HepG2 (cell line): ENCODE data around the gene ATL2. TPM values are rescaled to one million over a fixed set of nuclear protein-coding genes. Genes with fewer than 3 reads are reported as not detected.
A peak's percentile ranks its signal among the peaks of the same experiment; 100 is the strongest.

Experiments used
- KDM5B ChIP-seq: sonication (generic); formaldehyde crosslinking; IDR thresholded peaks from 2 replicates; pipeline ENCODE4 v1.4.0; 2020; ENCODE audit warnings: missing genetic modification reagents, mild to moderate bottlenecking, borderline replicate concordance
- MYC ChIP-seq: sonication (generic); formaldehyde crosslinking; IDR thresholded peaks from 2 replicates; pipeline ENCODE4 v1.9.0; 2021; ENCODE audit warnings: missing genetic modification reagents, borderline replicate concordance
- NBN ChIP-seq: fragments of 450-650 bp; conservative IDR thresholded peaks from 2 replicates; pipeline ENCODE4 v1.6.1; 2017
- NFE2L2 ChIP-seq: fragments of 150-350 bp; IDR thresholded peaks from 2 replicates; pipeline ENCODE4 v1.6.1; 2014; ENCODE audit warnings: low read length
- NPAS2 ChIP-seq: sonication (generic); formaldehyde crosslinking; IDR thresholded peaks from 2 replicates; pipeline ENCODE4 v1.8.0; 2022; ENCODE audit warnings: mild to moderate bottlenecking, missing genetic modification reagents, borderline replicate concordance
- PAF1 ChIP-seq: IDR thresholded peaks from 2 replicates; pipeline ENCODE4 v1.6.1; 2016; ENCODE audit warnings: missing genetic modification reagents, missing compliant biosample characterization
- PAWR ChIP-seq: sonication (generic); formaldehyde crosslinking; IDR thresholded peaks from 2 replicates; pipeline ENCODE4 v1.4.0; 2020; ENCODE audit warnings: missing genetic modification reagents, mild to moderate bottlenecking, borderline replicate concordance
- POGZ ChIP-seq: sonication (generic); formaldehyde crosslinking; IDR thresholded peaks from 2 replicates; pipeline ENCODE4 v1.4.0; 2020; ENCODE audit warnings: mild to moderate bottlenecking, missing genetic modification reagents
- RCOR2 ChIP-seq: IDR thresholded peaks from 2 replicates; pipeline ENCODE4 v1.6.1; 2016; ENCODE audit warnings: missing biosample characterization, missing genetic modification reagents
- SP4 ChIP-seq: sonication (generic); formaldehyde crosslinking; IDR thresholded peaks from 2 replicates; pipeline ENCODE4 v1.8.1; 2023; ENCODE audit warnings: mild to moderate bottlenecking, missing genetic modification reagents
- YEATS4 ChIP-seq: sonication (generic); formaldehyde crosslinking; IDR thresholded peaks from 2 replicates; pipeline ENCODE4 v1.4.0; 2020; ENCODE audit warnings: missing genetic modification reagents, borderline replicate concordance
- ZNF17 ChIP-seq: sonication (generic); formaldehyde crosslinking; IDR thresholded peaks from 2 replicates; pipeline ENCODE4 v1.5.0; 2020; ENCODE audit warnings: mild to moderate bottlenecking, missing genetic modification reagents
- ZNF33B ChIP-seq: sonication (generic); formaldehyde crosslinking; IDR thresholded peaks from 2 replicates; pipeline ENCODE4 v1.5.1; 2020; ENCODE audit warnings: mild to moderate bottlenecking, missing genetic modification reagents
- ZNF34 ChIP-seq: sonication (generic); formaldehyde crosslinking; IDR thresholded peaks from 2 replicates; pipeline ENCODE4 v1.4.0; 2020; ENCODE audit warnings: mild to moderate bottlenecking, missing genetic modification reagents, borderline replicate concordance
- ZNF354B ChIP-seq: sonication (generic); formaldehyde crosslinking; IDR thresholded peaks from 2 replicates; pipeline ENCODE4 v1.8.0; 2022; ENCODE audit warnings: mild to moderate bottlenecking, missing genetic modification reagents
- ZNF367 ChIP-seq: sonication (generic); formaldehyde crosslinking; IDR thresholded peaks from 2 replicates; pipeline ENCODE4 v1.4.0; 2020; ENCODE audit warnings: missing genetic modification reagents, borderline replicate concordance
- ZNF460 ChIP-seq: sonication (generic); formaldehyde crosslinking; IDR thresholded peaks from 2 replicates; pipeline ENCODE4 v1.5.1; 2020; ENCODE audit warnings: missing genetic modification reagents, mild to moderate bottlenecking, borderline replicate concordance
- ZSCAN29 ChIP-seq: sonication (generic); formaldehyde crosslinking; conservative IDR thresholded peaks from 2 replicates; pipeline ENCODE4 v1.4.0; 2020; ENCODE audit warnings: mild to moderate bottlenecking, missing genetic modification reagents
- polyA plus RNA-seq, 8 experiments: library from polyadenylated mRNA; depleted of rRNA in 3 of 8; stranded (reverse) in 7 of 8; unstranded in 1 of 8; fragments of >200 nt; fragmentation: Illumina TruSeq in 4 of 8; extraction: Trizol in 4 of 8; gene quantifications; 2 replicates each; pipeline versions ENCODE4 v1.2.1 to v1.2.3, GENCODE V29; 2011 to 2016; ENCODE audit warnings: low read depth in 4 of 8, missing spikeins in 1 of 8, mixed read lengths in 1 of 8; ENCODE audit not compliant: insufficient read depth in 1 of 8
- total RNA-seq, 5 experiments: library from RNA; depleted of rRNA; stranded (reverse); fragments of >200 nt; fragmentation: Illumina TruSeq; extraction: Trizol; gene quantifications; 2 replicates each; pipeline ENCODE4 v1.2.3, GENCODE V29; 2016; ENCODE audit warnings: low read depth in 1 of 5
- TF ChIP-seq, protein P1 (sequence below): sonication (generic); formaldehyde crosslinking; conservative IDR thresholded peaks from 2 replicates; pipeline ENCODE4 v1.4.0; 2020; ENCODE audit warnings: missing genetic modification reagents
- TF ChIP-seq, protein P2 (sequence below): sonication (generic); formaldehyde crosslinking; IDR thresholded peaks from 2 replicates; pipeline ENCODE4 v1.4.0; 2020; ENCODE audit warnings: missing genetic modification reagents
- TF ChIP-seq, protein P3 (sequence below): sonication (generic); formaldehyde crosslinking; IDR thresholded peaks from 2 replicates; pipeline ENCODE4 v1.4.0; 2020; ENCODE audit warnings: missing genetic modification reagents, borderline replicate concordance
- TF ChIP-seq, protein P4 (sequence below): sonication (generic); formaldehyde crosslinking; IDR thresholded peaks from 2 replicates; pipeline ENCODE4 v1.5.0; 2020; ENCODE audit warnings: mild to moderate bottlenecking, low read depth, missing genetic modification reagents, borderline replicate concordance

ATL2 gene
- total and polyA plus RNA-seq, 2 of the 13 experiments (the other 11 are each of a cell fraction or from before 2014, with no cell fraction given): 56.5 to 119 TPM

DNA sequence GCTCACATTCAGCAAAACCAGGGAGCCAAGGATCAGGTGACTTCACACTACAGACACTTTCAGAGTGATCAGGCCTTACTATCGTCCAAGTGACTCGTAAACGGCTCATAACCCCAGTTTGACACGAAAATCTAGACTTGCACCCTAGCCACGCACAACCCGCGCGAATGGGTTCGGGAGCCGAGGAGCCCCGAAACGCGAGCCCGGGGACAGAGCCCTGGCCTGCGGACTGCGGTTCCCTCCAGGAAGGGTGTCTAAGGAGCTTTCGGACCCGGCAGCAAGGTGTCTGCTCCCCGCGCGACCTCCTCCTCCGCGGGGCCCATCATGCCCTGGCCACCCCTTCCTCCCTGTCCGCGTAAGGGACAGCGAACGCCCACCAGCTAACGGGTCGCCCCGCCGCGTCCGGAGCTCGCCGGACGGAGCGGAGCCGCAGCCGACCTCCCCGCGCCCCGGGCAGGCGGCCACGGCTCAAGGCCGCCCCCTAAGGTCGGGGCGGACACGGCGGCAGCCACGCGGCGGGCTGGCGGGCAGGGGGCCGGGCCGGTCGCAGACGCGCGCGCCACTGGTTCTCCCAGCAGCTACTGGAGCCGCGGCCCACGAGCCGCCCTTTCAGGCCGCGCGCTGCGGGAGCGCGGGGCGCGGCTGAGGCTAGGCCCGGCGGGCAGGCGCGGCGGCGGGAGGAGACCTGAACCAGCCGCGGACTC lies 575 bp downstream of the ATL2 start (continued):
- TF ChIP-seq ZNF460 (CRISPR knock-in tag): no peak
- TF ChIP-seq RCOR2 (CRISPR knock-in tag): no peak
- no peak for TF ChIP-seq SP4
- TF ChIP-seq ZNF34 (CRISPR knock-in tag): no peak; the same call in 1 of the 2 replicates
- no peak for TF ChIP-seq ZSCAN29 (CRISPR knock-in tag)
- TF ChIP-seq ZNF354B (CRISPR knock-in tag): 0 out of 2 replicates have a peak, but pooled peaks have one; percentile 37
- TF ChIP-seq PAWR (CRISPR knock-in tag): no peak; the same call in 1 of the 2 replicates
- TF ChIP-seq PAF1 (CRISPR knock-in tag): no peak
- TF ChIP-seq, protein P1, sequence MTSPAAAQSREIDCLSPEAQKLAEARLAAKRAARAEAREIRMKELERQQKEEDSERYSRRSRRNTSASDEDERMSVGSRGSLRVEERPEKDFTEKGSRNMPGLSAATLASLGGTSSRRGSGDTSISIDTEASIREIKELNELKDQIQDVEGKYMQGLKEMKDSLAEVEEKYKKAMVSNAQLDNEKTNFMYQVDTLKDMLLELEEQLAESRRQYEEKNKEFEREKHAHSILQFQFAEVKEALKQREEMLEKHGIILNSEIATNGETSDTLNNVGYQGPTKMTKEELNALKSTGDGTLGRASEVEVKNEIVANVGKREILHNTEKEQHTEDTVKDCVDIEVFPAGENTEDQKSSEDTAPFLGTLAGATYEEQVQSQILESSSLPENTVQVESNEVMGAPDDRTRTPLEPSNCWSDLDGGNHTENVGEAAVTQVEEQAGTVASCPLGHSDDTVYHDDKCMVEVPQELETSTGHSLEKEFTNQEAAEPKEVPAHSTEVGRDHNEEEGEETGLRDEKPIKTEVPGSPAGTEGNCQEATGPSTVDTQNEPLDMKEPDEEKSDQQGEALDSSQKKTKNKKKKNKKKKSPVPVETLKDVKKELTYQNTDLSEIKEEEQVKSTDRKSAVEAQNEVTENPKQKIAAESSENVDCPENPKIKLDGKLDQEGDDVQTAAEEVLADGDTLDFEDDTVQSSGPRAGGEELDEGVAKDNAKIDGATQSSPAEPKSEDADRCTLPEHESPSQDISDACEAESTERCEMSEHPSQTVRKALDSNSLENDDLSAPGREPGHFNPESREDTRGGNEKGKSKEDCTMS (CRISPR knock-in tag): no peak
- 0 out of 2 replicates have a peak, but pooled peaks have one; percentile 36 for TF ChIP-seq ZNF367 (CRISPR knock-in tag)
- TF ChIP-seq, protein P2, sequence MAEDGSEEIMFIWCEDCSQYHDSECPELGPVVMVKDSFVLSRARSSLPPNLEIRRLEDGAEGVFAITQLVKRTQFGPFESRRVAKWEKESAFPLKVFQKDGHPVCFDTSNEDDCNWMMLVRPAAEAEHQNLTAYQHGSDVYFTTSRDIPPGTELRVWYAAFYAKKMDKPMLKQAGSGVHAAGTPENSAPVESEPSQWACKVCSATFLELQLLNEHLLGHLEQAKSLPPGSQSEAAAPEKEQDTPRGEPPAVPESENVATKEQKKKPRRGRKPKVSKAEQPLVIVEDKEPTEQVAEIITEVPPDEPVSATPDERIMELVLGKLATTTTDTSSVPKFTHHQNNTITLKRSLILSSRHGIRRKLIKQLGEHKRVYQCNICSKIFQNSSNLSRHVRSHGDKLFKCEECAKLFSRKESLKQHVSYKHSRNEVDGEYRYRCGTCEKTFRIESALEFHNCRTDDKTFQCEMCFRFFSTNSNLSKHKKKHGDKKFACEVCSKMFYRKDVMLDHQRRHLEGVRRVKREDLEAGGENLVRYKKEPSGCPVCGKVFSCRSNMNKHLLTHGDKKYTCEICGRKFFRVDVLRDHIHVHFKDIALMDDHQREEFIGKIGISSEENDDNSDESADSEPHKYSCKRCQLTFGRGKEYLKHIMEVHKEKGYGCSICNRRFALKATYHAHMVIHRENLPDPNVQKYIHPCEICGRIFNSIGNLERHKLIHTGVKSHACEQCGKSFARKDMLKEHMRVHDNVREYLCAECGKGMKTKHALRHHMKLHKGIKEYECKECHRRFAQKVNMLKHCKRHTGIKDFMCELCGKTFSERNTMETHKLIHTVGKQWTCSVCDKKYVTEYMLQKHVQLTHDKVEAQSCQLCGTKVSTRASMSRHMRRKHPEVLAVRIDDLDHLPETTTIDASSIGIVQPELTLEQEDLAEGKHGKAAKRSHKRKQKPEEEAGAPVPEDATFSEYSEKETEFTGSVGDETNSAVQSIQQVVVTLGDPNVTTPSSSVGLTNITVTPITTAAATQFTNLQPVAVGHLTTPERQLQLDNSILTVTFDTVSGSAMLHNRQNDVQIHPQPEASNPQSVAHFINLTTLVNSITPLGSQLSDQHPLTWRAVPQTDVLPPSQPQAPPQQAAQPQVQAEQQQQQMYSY (CRISPR knock-in tag): peak; percentile 61; the same call in 1 of the 2 replicates
- no peak for TF ChIP-seq NFE2L2
- TF ChIP-seq NBN: no peak
- TF ChIP-seq POGZ (CRISPR knock-in tag): no peak; the same call in 1 of the 2 replicates
- peak; percentile 72 for TF ChIP-seq MYC
- peak; percentile 25; the same call in 1 of the 2 replicates for TF ChIP-seq KDM5B (CRISPR knock-in tag)
- TF ChIP-seq, protein P3, sequence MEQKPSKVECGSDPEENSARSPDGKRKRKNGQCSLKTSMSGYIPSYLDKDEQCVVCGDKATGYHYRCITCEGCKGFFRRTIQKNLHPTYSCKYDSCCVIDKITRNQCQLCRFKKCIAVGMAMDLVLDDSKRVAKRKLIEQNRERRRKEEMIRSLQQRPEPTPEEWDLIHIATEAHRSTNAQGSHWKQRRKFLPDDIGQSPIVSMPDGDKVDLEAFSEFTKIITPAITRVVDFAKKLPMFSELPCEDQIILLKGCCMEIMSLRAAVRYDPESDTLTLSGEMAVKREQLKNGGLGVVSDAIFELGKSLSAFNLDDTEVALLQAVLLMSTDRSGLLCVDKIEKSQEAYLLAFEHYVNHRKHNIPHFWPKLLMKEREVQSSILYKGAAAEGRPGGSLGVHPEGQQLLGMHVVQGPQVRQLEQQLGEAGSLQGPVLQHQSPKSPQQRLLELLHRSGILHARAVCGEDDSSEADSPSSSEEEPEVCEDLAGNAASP (CRISPR knock-in tag): no peak
- TF ChIP-seq ZNF33B (CRISPR knock-in tag): no peak
- TF ChIP-seq, protein P4, sequence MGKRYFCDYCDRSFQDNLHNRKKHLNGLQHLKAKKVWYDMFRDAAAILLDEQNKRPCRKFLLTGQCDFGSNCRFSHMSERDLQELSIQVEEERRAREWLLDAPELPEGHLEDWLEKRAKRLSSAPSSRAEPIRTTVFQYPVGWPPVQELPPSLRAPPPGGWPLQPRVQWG (CRISPR knock-in tag): no peak
- peak; percentile 97 for TF ChIP-seq YEATS4 (CRISPR knock-in tag)
- TF ChIP-seq NPAS2 (CRISPR knock-in tag): no peak
- no peak for TF ChIP-seq ZNF17 (CRISPR knock-in tag)
